ENCODE data around the gene MOCS3.
A peak's percentile ranks its signal among the peaks of the same experiment; 100 is the strongest.

DNA sequence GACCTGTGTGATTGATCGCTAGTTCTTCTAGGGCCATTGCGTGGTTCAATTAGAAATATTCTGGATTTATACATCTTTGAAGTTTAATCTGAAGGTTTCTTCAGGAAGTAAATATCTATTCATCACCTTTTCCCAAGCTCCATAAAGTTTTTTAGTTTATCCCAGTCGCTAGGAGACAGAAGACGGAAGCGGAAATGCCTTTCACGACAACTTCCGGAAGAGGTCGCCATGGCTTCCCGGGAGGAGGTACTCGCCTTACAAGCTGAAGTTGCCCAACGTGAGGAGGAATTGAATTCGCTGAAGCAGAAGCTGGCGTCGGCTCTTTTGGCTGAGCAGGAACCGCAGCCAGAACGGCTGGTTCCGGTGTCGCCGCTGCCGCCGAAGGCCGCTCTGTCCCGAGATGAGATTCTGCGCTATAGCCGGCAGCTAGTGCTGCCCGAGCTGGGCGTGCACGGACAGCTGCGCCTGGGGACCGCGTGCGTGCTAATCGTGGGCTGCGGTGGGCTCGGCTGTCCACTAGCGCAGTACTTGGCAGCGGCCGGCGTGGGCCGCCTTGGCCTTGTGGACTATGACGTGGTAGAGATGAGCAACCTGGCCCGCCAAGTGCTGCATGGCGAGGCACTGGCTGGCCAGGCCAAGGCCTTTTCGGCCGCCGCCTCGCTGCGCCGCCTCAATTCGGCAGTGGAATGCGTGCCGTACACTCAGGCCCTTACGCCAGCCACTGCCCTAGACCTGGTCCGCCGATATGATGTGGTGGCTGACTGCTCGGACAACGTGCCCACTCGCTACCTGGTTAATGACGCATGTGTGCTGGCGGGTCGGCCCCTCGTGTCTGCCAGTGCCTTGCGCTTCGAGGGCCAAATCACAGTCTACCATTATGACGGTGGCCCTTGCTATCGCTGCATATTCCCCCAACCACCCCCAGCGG lies at the start of gene MOCS3:
- no peak for TF ChIP-seq CTCF (IDR thresholded peaks at IDR 0.05 in 2 of 3, conservative IDR thresholded peaks at IDR 0.05 in 1 of 3; ENCODE audit: control insufficient read depth in 2 of 3, extremely low read depth in 1 of 3, insufficient read depth in 1 of 3, low read depth in 3 of 3, low read length in 3 of 3)
- TF ChIP-seq GABPA (IDR thresholded peaks at IDR 0.05; ENCODE audit: low read depth) = peak; percentile 96
- TF ChIP-seq, protein P1, sequence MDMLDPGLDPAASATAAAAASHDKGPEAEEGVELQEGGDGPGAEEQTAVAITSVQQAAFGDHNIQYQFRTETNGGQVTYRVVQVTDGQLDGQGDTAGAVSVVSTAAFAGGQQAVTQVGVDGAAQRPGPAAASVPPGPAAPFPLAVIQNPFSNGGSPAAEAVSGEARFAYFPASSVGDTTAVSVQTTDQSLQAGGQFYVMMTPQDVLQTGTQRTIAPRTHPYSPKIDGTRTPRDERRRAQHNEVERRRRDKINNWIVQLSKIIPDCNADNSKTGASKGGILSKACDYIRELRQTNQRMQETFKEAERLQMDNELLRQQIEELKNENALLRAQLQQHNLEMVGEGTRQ (IDR thresholded peaks at IDR 0.05; ENCODE audit: borderline replicate concordance, low read depth, low read length) = no peak
- TF ChIP-seq EP300 (IDR thresholded peaks at IDR 0.05; ENCODE audit: borderline replicate concordance in 1 of 2, control insufficient read depth in 1 of 2, low read depth in 2 of 2, low read length in 2 of 2) = no peak
- no peak; the same call in 1 of the 2 replicates for TF ChIP-seq POLR2A (IDR thresholded peaks at IDR 0.05; ENCODE audit: low read depth, low read length)
- peak; percentile 91 for TF ChIP-seq BCLAF1 (IDR thresholded peaks at IDR 0.05)
- TF ChIP-seq JUNB (IDR thresholded peaks at IDR 0.05) = no peak
- no peak for TF ChIP-seq SUZ12 (IDR thresholded peaks at IDR 0.05; ENCODE audit: unreplicated experiment)
- TF ChIP-seq RUNX3 (IDR thresholded peaks at IDR 0.05; ENCODE audit: low read length) = no peak; the same call in none of the 2 replicates
- peak; percentile 66; the same call in 1 of the 2 replicates for TF ChIP-seq FOXM1 (IDR thresholded peaks at IDR 0.05; ENCODE audit: low read depth, low read length)
- TF ChIP-seq SMARCA5 (IDR thresholded peaks at IDR 0.05) = no peak
- TF ChIP-seq NR2C2 (IDR thresholded peaks at IDR 0.05; ENCODE audit: borderline replicate concordance, control insufficient read depth, insufficient read length, low read depth) = no peak
- TF ChIP-seq TBL1XR1 (IDR thresholded peaks at IDR 0.05; ENCODE audit: low read depth, low read length) = no peak; the same call in 1 of the 2 replicates
- no peak for TF ChIP-seq RAD21 (IDR thresholded peaks at IDR 0.05; ENCODE audit: insufficient read depth, low read depth, low read length)
